ENCODE results near the gene PLCG1.

Gene PLCG1

DNA sequence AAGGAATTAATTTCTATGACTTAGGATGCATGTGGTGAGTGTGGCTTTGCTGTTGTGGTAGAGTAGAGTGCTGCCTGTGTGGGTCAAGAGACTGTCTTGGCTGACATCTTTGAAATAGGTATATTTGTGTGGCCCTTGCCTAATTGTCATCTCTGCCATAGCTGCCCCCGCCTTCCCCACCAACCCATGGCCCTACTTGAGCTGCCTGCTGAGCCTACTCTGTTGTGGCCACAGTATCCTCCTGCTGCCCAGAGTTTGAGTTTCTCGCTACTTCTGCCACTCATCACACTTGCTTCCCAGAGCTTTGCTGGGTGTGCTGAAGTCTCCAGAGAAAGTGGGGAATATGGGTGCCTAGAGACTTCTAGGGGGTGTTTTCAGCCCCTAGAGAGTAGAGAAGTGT is 8.0 kb downstream of the PLCG1 start:
- no peak for DNase-seq

- DNase-seq, result no peak
These were observed 8.7 kb downstream of the PLCG1 start for GRCh38 chr20:41145821-41146620.

- DNase-seq, result no peak
These were observed 10.4 kb downstream of the PLCG1 start for GRCh38 chr20:41147767-41148191.

GRCh38 chr20:41148942-41149341 is 11.6 kb downstream of the PLCG1 start:
- no peak for DNase-seq

- DNase-seq, result no peak
These were observed 13.3 kb downstream of the PLCG1 start for GRCh38 chr20:41150664-41151063.

DNA sequence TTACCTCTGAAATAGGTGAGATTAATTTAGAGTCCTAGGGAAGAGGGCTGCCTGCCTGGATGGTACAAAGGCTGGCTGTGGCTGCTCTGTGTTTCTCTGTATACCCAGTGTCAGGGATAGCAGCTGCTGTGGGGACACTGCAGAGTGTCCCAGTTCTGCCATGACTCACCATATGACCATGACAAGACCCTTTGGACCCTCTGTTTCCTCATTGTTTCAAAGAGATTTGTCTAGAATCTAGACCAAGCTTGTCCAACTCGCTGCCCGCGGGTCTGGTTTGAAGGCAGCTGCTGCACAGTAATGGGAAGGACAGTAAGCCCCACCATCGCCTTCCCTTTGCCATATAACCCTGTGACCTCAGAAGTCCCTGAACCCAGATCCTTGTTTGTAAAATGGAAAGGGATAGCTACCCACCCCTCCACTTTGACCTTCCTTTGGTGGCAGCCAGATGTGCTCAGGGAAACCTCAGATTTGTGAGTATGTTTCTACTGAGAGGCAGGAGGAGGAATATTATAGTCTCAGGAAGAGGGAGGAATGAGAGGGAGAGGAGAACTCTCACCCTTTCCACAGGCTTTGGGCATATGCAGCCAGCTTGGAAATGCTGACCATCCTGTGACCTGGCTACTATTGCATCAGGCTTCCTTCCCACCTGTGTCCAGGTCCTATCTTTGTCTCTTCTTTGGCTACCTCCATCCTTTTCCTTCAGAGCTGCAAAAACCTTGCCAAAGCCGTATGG is 14.0 kb downstream of the PLCG1 start:
- DNase-seq, result no peak

DNA sequence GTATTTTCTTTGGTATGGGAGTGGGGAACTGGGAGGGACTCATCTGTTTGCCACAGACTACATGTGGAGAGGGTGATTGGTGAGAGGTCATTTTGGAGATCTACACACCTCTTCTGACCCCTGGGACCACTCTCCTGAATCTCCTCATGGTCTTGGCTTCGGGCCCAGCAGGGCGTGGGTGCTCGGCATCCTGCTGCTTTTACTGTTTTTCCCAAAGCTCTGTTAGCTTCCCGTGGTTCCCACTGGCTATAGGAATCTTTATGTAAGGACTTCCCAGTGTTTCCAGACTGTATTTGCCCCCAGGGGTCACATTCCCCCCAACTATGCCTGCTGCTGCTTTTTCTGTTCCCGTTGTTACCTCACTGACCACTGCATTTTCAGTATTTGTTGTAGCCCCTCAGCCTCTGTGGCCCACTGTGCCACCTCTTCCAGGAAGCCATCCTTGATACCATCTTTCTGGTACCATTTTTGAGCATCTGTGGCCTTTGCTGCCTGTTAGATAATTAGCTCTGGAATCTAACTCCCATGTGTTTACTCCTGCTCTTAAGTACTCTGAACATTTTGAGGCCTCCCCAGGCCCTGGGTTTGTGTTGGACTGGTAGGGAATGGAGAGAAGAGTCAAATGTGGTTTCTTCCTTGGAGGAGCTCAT is 14.9 kb downstream of the PLCG1 start:
- DNase-seq, result no peak

DNA sequence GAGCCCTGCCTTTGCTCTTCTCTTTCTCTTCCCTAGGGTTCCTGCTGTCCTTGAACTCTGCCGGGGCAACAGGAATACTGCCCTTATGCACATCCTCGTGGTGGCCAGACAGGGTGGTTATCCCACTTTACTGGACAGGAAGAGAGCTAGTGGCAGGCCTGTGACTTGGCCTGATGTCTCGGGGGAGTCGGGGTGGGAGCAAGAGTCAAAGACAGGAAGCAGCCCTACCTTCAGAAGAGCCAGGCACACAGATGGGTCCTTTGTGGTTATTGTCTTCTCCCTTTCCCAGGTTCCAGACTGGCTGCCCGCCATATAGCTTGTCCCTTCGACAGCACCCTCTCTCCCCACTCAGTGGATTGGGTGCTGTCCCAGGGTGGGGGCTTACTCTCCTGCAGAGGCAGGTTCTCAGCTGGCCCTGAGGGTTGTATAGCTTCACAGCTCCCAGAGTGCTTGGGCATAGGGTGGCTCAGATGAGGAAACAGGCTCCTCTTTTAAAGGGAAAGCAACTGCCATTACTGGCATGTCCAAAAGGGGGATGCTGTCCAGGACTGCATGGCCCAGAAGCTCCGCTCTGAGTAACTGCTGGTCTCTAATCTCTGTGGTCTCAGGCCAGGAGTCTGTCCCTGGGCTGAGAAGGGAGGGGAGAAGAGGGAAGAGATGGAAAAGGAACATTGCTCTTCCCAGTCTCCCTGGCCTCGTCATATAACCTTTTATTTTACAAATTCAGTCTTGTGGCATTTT is 17.3 kb downstream of the PLCG1 start:
- DNase-seq, result no peak

GRCh38 chr20:41155261-41155660 is 17.9 kb downstream of the PLCG1 start:
- no peak for DNase-seq

- DNase-seq, result no peak
These were observed 20.8 kb downstream of the PLCG1 start for GRCh38 chr20:41158082-41158625.

DNA sequence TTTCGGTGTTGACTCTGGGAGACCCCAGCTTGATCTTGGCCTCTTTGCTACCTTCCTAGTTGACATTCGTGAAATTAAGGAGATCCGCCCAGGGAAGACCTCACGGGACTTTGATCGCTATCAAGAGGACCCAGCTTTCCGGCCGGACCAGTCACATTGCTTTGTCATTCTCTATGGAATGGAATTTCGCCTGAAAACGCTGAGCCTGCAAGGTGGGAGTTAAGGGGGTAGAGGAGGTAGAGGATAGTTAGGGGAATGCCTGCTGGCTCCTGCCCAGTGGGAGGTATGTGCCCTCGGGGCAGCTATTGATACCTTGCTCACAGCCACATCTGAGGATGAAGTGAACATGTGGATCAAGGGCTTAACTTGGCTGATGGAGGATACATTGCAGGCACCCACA is 22.2 kb downstream of the PLCG1 start:
- no peak for DNase-seq

GRCh38 chr20:41160686-41161085 is 23.3 kb downstream of the PLCG1 start:
- no peak for DNase-seq

DNA sequence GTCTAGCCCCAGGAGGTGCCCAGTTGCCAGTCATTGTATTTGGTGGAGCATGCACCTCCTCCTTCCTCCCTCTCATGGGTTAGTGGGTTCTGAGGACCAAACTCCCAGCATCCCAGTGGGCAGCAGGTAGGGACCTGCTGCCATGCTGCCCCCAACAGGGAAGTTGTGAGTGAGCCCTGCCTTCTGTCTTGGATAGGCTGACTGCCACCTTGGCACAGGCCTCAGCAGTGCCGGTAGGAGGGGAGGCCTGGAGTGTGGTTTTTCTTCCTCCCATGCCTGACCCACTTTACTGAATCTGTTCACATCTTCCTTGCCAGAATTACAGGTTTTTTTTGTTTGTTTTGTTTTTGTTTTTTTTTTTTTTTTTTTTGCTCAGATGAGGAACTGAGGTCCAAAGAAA is 24.5 kb downstream of the PLCG1 start:
- DNase-seq, result no peak

DNA sequence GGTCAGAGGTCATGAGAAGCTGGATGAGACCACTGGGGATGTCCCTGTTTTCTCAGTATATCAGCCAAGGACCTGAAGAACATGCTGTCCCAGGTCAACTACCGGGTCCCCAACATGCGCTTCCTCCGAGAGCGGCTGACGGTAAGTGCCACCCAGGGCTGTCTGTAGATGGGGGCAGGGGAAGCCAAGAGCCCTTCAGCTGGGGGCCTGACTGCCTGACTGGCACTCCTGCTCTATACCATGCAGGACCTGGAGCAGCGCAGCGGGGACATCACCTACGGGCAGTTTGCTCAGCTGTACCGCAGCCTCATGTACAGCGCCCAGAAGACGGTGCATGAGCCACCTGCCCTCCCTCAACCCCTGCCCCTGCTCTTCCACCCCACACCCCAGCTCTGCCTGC is 25.1 kb downstream of the PLCG1 start:
- DNase-seq, result no peak

GRCh38 chr20:41163821-41164220 is 26.5 kb downstream of the PLCG1 start:
- no peak for DNase-seq

DNA sequence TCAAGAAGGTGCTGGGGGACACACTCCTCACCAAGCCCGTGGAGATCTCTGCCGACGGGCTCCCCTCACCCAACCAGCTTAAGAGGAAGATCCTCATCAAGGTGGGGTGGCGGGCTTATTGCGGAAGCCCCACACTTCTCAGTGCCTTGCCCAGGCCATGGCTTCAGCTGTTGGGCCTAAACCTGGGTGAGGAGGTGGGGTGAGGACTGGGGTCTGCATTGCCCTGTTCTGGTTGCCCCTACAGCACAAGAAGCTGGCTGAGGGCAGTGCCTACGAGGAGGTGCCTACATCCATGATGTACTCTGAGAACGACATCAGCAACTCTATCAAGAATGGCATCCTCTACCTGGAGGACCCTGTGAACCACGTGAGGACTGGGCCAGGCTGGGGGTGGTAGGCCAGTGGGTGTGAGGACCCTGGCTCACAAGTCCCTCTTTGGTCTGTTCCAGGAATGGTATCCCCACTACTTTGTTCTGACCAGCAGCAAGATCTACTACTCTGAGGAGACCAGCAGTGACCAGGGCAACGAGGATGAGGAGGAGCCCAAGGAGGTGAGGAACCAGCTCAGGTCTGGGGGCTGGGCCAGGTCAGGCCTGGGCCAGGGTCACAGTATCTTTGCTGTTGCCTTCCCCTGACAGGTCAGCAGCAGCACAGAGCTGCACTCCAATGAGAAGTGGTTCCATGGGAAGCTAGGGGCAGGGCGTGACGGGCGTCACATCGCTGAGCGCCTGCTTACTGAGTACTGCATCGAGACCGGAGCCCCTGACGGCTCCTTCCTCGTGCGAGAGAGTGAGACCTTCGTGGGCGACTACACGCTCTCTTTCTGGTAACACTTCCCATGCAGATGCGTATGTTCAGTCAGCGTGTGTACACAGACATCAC is 27.9 kb downstream of the PLCG1 start:
- no peak for DNase-seq

- DNase-seq, result no peak
These were observed 29.1 kb downstream of the PLCG1 start for GRCh38 chr20:41166201-41167117.

GRCh38 chr20:41167118-41167470 is 29.8 kb downstream of the PLCG1 start:
- no peak for DNase-seq

- no peak for DNase-seq
These were observed 30.3 kb downstream of the PLCG1 start for GRCh38 chr20:41167481-41168253.

All from activated effector memory CD4-positive, alpha-beta T cell treated with Interleukin-2 at 50 U/mL for 16 hours (primary cell).